BLaER1 treated with 17β-estradiol and CSF1 and Interleukin-3, amounts not matched to agents 10 nM and 100 nM (cell line): ENCODE measurements around the gene IDH2.
A peak's percentile ranks its signal among the peaks of the same experiment; 100 is the strongest.
"Not testable (repeated sequence)": the region's sequence is repeated elsewhere in the genome, so short reads cannot be mapped to it uniquely, and the experiment has no call there.

Source experiments
- H3K27ac ChIP-seq, 11 experiments: shearing (Covaris generic); formaldehyde crosslinking; 2 replicates each; pipeline ENCODE4 v1.8.1; 2022
- H3K27me3 ChIP-seq, 11 experiments: shearing (Covaris generic); formaldehyde crosslinking; 2 replicates each; pipeline ENCODE4 v1.8.1; 2022
- H3K36me3 ChIP-seq, 11 experiments: shearing (Covaris generic); formaldehyde crosslinking; 2 replicates each; pipeline ENCODE4 v1.8.1; 2022
- H3K4me1 ChIP-seq, 10 experiments: shearing (Covaris generic); formaldehyde crosslinking; 2 replicates each; pipeline ENCODE4 v1.8.1; 2022
- H3K4me2 ChIP-seq, 11 experiments: shearing (Covaris generic); formaldehyde crosslinking; 2 replicates each; pipeline ENCODE4 v1.8.1; 2022
- H3K4me3 ChIP-seq, 10 experiments: shearing (Covaris generic); formaldehyde crosslinking; 2 replicates each; pipeline ENCODE4 v1.8.1; 2022
- H3K9ac ChIP-seq, 11 experiments: shearing (Covaris generic); formaldehyde crosslinking; 2 replicates each; pipeline ENCODE4 v1.8.1; 2022
- H3K9me3 ChIP-seq, 11 experiments: shearing (Covaris generic); formaldehyde crosslinking; replicated peaks in 1 of 11; 2 replicates each; pipeline ENCODE4 v1.8.1; 2022
- H4K20me1 ChIP-seq, 11 experiments: shearing (Covaris generic); formaldehyde crosslinking; 2 replicates each; pipeline ENCODE4 v1.8.1; 2022
- Cebpa-rat ChIP-seq, 11 experiments: shearing (Covaris generic); IDR thresholded peaks; 2 replicates each; pipeline ENCODE4 v1.8.1; 2022

Gene IDH2

GRCh38 chr15:90071220-90071807 lies 31.0 kb downstream of the IDH2 start:
- Histone ChIP-seq H3K4me1 (peaks cover 17 to 71% (median 34%) of the 10 kb centered on the region in 10 experiments), H3K9me3 (no peaks in the 10 kb centered on the region), H3K27ac (peak overlapping the region in 8 of 11 experiments; percentile 7 to 63 (median 35); a peak in 7 of 22 replicates), H4K20me1 (peaks cover 0 to 14% (median 0%) of the 10 kb centered on the region in 11 experiments; a peak in 5 of 22 replicates), H3K4me2 (peak overlapping the region in 8 of 11 experiments; percentile 33 to 89 (median 55); a peak in 14 of 22 replicates), H3K9ac (peak overlapping the region in 6 of 11 experiments; percentile 8 to 66 (median 36); a peak in 7 of 22 replicates), H3K4me3 (no peak overlapping the region), H3K27me3 (no peaks in the 10 kb centered on the region), H3K36me3 (peaks cover 68 to 91% (median 78%) of the 10 kb centered on the region in 11 experiments)
- no peak for TF ChIP-seq Cebpa-rat (IDR thresholded peaks at IDR 0.05)

- Histone ChIP-seq H4K20me1 (peaks cover 0 to 14% (median 0%) of the 10 kb centered on the region in 11 experiments; a peak in 5 of 22 replicates), H3K9ac (peak overlapping the region in 5 of 11 experiments; percentile 1 to 66 (median 38); a peak in 6 of 22 replicates), H3K27ac (peak overlapping the region in 7 of 11 experiments; percentile 2 to 63 (median 17); a peak in 5 of 22 replicates), H3K4me2 (peak overlapping the region; percentile 14 to 89 (median 50); a peak in 19 of 22 replicates), H3K36me3 (peaks cover 61 to 84% (median 71%) of the 10 kb centered on the region in 11 experiments), H3K4me1 (peaks cover 24 to 78% (median 41%) of the 10 kb centered on the region in 10 experiments)
- not testable (repeated sequence) for H3K4me3 ChIP-seq, H3K27me3 ChIP-seq, H3K9me3 ChIP-seq
These were observed 31.6 kb downstream of the IDH2 start for GRCh38 chr15:90070623-90071022.

- TF ChIP-seq Cebpa-rat (IDR thresholded peaks at IDR 0.05) = no peak
- Histone ChIP-seq H3K9ac (peak overlapping the region in 1 of 11 experiments; percentile 66; a peak in 1 of 22 replicates), H3K9me3 (no peaks in the 10 kb centered on the region), H3K4me3 (no peak overlapping the region), H3K27me3 (no peaks in the 10 kb centered on the region), H3K27ac (peak overlapping the region in 1 of 11 experiments; percentile 41; a peak in 2 of 22 replicates), H4K20me1 (peaks cover 0 to 7% (median 0%) of the 10 kb centered on the region in 11 experiments; a peak in 1 of 22 replicates), H3K36me3 (peaks cover 36 to 59% (median 45%) of the 10 kb centered on the region in 11 experiments), H3K4me1 (peaks cover 49 to 98% (median 66%) of the 10 kb centered on the region in 10 experiments), H3K4me2 (peak overlapping the region in 2 of 11 experiments; percentile 65 to 89; a peak in 3 of 22 replicates)
These were observed 34.2 kb downstream of the IDH2 start for GRCh38 chr15:90067953-90068606.

GRCh38 chr15:90067181-90067952 lies 34.9 kb downstream of the IDH2 start:
- no peak for TF ChIP-seq Cebpa-rat (IDR thresholded peaks at IDR 0.05)
- Histone ChIP-seq H3K9ac (0 out of 22 replicates have a peak overlapping the region, but pooled peaks of 1 of the 11 experiments have one; percentile 9), H3K9me3 (no peaks in the 10 kb centered on the region), H3K4me3 (no peak overlapping the region), H3K27ac (peak overlapping the region in 6 of 11 experiments; percentile 11 to 95 (median 42); a peak in 12 of 22 replicates), H3K4me2 (peak overlapping the region in 4 of 11 experiments; percentile 3 to 98 (median 96); a peak in 5 of 22 replicates), H3K27me3 (no peaks in the 10 kb centered on the region), H3K36me3 (peaks cover 29 to 52% (median 38%) of the 10 kb centered on the region in 11 experiments), H3K4me1 (peaks cover 56 to 98% (median 73%) of the 10 kb centered on the region in 10 experiments), H4K20me1 (0 out of 22 replicates have a peak, but pooled peaks cover 0 to 3% (median 0%) of the 10 kb centered on the region in 11 experiments)

GRCh38 chr15:90065682-90066049 lies 36.6 kb downstream of the IDH2 start:
- Histone ChIP-seq H3K4me3 (peak overlapping the region in 7 of 10 experiments; percentile 11 to 63 (median 48); a peak in 11 of 20 replicates), H3K4me2 (peak overlapping the region; percentile 90 to 99 (median 97)), H3K27ac (peak overlapping the region; percentile 84 to 96 (median 92)), H3K36me3 (peaks cover 23 to 41% (median 35%) of the 10 kb centered on the region in 11 experiments), H3K27me3 (no peaks in the 10 kb centered on the region), H4K20me1 (0 out of 22 replicates have a peak, but pooled peaks cover 0 to 2% (median 0%) of the 10 kb centered on the region in 11 experiments), H3K9ac (peak overlapping the region; percentile 74 to 87 (median 80)), H3K4me1 (peaks cover 68 to 99% (median 82%) of the 10 kb centered on the region in 10 experiments), H3K9me3 (no peaks in the 10 kb centered on the region)
- no peak for TF ChIP-seq Cebpa-rat (IDR thresholded peaks at IDR 0.05)

- Histone ChIP-seq H3K4me2 (peak overlapping the region; percentile 90 to 99 (median 97)), H3K9ac (peak overlapping the region; percentile 74 to 87 (median 80)), H3K4me3 (peak overlapping the region; percentile 11 to 63 (median 48); a peak in 18 of 20 replicates), H4K20me1 (no peaks in the 10 kb centered on the region), H3K4me1 (peaks cover 68 to 99% (median 82%) of the 10 kb centered on the region in 10 experiments), H3K9me3 (no peaks in the 10 kb centered on the region), H3K27me3 (no peaks in the 10 kb centered on the region), H3K27ac (peak overlapping the region; percentile 84 to 96 (median 92)), H3K36me3 (peaks cover 23 to 35% (median 32%) of the 10 kb centered on the region in 11 experiments)
- no peak for TF ChIP-seq Cebpa-rat (IDR thresholded peaks at IDR 0.05)
These were observed 37.2 kb downstream of the IDH2 start for GRCh38 chr15:90064911-90065681.

GRCh38 chr15:90063770-90064247 lies 38.5 kb downstream of the IDH2 start:
- peaks cover 72 to 96% (median 81%) of the 10 kb centered on the region in 10 experiments for H3K4me1 ChIP-seq
- H3K9ac ChIP-seq = peak overlapping the region; percentile 74 to 88 (median 80)

More at GRCh38 chr15:90063770-90064247, 38.5 kb downstream of the IDH2 start:
- Histone ChIP-seq H3K36me3 (peaks cover 16 to 23% (median 22%) of the 10 kb centered on the region in 11 experiments), H4K20me1 (no peaks in the 10 kb centered on the region), H3K9me3 (no peaks in the 10 kb centered on the region), H3K4me3 (no peak overlapping the region), H3K4me2 (peak overlapping the region; percentile 90 to 99 (median 97)), H3K27ac (peak overlapping the region; percentile 84 to 96 (median 92)), H3K27me3 (no peaks in the 10 kb centered on the region)
- TF ChIP-seq Cebpa-rat (IDR thresholded peaks at IDR 0.05) = no peak
